ENCODE measurements around the gene IDH3A. TPM values are rescaled to one million over a fixed set of nuclear protein-coding genes. Genes with fewer than 3 reads are reported as not detected.

IDH3A gene
- total RNA-seq, 2 donors from 2014 or later, result 50.9 to 138 TPM

GRCh38 chr15:78177447-78177873 is 28.3 kb downstream of the IDH3A start:
- no peaks in the 10 kb centered on the region for H3K9me3 ChIP-seq
- no peak for ATAC-seq (ENCODE audit: insufficient number of reproducible peaks, low FRiP score, low read depth)
- no peak for DNase-seq (ENCODE audit: low spot score)

GRCh38 chr15:78178064-78178463 is 28.9 kb downstream of the IDH3A start:
- Histone ChIP-seq H3K27ac (no peak overlapping the region), H3K27me3 (replicated peaks; ENCODE audit: insufficient read depth) (no peaks in the 10 kb centered on the region), H3K9me3 (no peaks in the 10 kb centered on the region), H3K4me3 (no peak overlapping the region), H3K4me1 (ENCODE audit: control insufficient read depth in 1 of 2, low read depth in 2 of 2) (no peaks in the 10 kb centered on the region), H3K36me3 (no peaks in the 10 kb centered on the region)
- TF ChIP-seq, protein P1, sequence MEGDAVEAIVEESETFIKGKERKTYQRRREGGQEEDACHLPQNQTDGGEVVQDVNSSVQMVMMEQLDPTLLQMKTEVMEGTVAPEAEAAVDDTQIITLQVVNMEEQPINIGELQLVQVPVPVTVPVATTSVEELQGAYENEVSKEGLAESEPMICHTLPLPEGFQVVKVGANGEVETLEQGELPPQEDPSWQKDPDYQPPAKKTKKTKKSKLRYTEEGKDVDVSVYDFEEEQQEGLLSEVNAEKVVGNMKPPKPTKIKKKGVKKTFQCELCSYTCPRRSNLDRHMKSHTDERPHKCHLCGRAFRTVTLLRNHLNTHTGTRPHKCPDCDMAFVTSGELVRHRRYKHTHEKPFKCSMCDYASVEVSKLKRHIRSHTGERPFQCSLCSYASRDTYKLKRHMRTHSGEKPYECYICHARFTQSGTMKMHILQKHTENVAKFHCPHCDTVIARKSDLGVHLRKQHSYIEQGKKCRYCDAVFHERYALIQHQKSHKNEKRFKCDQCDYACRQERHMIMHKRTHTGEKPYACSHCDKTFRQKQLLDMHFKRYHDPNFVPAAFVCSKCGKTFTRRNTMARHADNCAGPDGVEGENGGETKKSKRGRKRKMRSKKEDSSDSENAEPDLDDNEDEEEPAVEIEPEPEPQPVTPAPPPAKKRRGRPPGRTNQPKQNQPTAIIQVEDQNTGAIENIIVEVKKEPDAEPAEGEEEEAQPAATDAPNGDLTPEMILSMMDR (IDR thresholded peaks at IDR 0.05), result no peak
- no peak for ATAC-seq (ENCODE audit: insufficient number of reproducible peaks, low FRiP score, low read depth)
- no peak for DNase-seq (ENCODE audit: low spot score)

More at GRCh38 chr15:78177447-78177873, 28.3 kb downstream of the IDH3A start:
- peaks cover 4% of the 10 kb centered on the region for H3K36me3 ChIP-seq
- H3K4me3 ChIP-seq, result no peak overlapping the region
- H3K27ac ChIP-seq, result no peak overlapping the region
- H3K4me1 ChIP-seq (ENCODE audit: control insufficient read depth in 1 of 2, low read depth in 2 of 2), result no peaks in the 10 kb centered on the region
- H3K27me3 ChIP-seq (replicated peaks; ENCODE audit: insufficient read depth), result no peaks in the 10 kb centered on the region
- TF ChIP-seq, protein P1 (IDR thresholded peaks at IDR 0.05), result peak; percentile 14

GRCh38 chr15:78179286-78179840 is 30.2 kb downstream of the IDH3A start:
- TF ChIP-seq, protein P1 (IDR thresholded peaks at IDR 0.05), result no peak
- no peak for DNase-seq (ENCODE audit: low spot score)
- Histone ChIP-seq H3K27me3 (replicated peaks; ENCODE audit: insufficient read depth) (no peaks in the 10 kb centered on the region), H3K36me3 (no peaks in the 10 kb centered on the region), H3K27ac (no peak overlapping the region), H3K4me1 (ENCODE audit: control insufficient read depth in 1 of 2, low read depth in 2 of 2) (no peaks in the 10 kb centered on the region), H3K9me3 (no peaks in the 10 kb centered on the region), H3K4me3 (no peak overlapping the region)
- ATAC-seq (ENCODE audit: insufficient number of reproducible peaks, low FRiP score, low read depth), result no peak

- H3K4me1 ChIP-seq (ENCODE audit: control insufficient read depth in 1 of 2, low read depth in 2 of 2), result no peaks in the 10 kb centered on the region
- no peak overlapping the region for H3K27ac ChIP-seq
- no peaks in the 10 kb centered on the region for H3K36me3 ChIP-seq
- no peak overlapping the region for H3K4me3 ChIP-seq
- DNase-seq (ENCODE audit: low spot score), result no peak
- TF ChIP-seq, protein P1 (IDR thresholded peaks at IDR 0.05), result no peak
- H3K9me3 ChIP-seq, result no peaks in the 10 kb centered on the region
- no peaks in the 10 kb centered on the region for H3K27me3 ChIP-seq (replicated peaks; ENCODE audit: insufficient read depth)
- ATAC-seq (ENCODE audit: insufficient number of reproducible peaks, low FRiP score, low read depth), result no peak
Measured at GRCh38 chr15:78179906-78180305, 30.7 kb downstream of the IDH3A start.

GRCh38 chr15:78182336-78182700 is 33.2 kb downstream of the IDH3A start:
- no peak overlapping the region for H3K4me3 ChIP-seq
- no peaks in the 10 kb centered on the region for H3K36me3 ChIP-seq
- H3K27me3 ChIP-seq (replicated peaks; ENCODE audit: insufficient read depth), result no peaks in the 10 kb centered on the region
- no peak for ATAC-seq (ENCODE audit: insufficient number of reproducible peaks, low FRiP score, low read depth)
- no peak for DNase-seq (ENCODE audit: low spot score)
- no peaks in the 10 kb centered on the region for H3K4me1 ChIP-seq (ENCODE audit: control insufficient read depth in 1 of 2, low read depth in 2 of 2)
- TF ChIP-seq, protein P1 (IDR thresholded peaks at IDR 0.05), result no peak
- H3K27ac ChIP-seq, result no peak overlapping the region
- no peaks in the 10 kb centered on the region for H3K9me3 ChIP-seq
